Middle frontal gyrus (tissue), 1 donor: ENCODE results near the gene AHCTF1.

Experiments
- DNase-seq: peaks from one replicate; pipeline ENCODE4 v3.0.0-alpha.2; 2015; ENCODE audit warnings: low spot score; ENCODE audit errors: extremely low spot score

The AHCTF1 gene

DNA sequence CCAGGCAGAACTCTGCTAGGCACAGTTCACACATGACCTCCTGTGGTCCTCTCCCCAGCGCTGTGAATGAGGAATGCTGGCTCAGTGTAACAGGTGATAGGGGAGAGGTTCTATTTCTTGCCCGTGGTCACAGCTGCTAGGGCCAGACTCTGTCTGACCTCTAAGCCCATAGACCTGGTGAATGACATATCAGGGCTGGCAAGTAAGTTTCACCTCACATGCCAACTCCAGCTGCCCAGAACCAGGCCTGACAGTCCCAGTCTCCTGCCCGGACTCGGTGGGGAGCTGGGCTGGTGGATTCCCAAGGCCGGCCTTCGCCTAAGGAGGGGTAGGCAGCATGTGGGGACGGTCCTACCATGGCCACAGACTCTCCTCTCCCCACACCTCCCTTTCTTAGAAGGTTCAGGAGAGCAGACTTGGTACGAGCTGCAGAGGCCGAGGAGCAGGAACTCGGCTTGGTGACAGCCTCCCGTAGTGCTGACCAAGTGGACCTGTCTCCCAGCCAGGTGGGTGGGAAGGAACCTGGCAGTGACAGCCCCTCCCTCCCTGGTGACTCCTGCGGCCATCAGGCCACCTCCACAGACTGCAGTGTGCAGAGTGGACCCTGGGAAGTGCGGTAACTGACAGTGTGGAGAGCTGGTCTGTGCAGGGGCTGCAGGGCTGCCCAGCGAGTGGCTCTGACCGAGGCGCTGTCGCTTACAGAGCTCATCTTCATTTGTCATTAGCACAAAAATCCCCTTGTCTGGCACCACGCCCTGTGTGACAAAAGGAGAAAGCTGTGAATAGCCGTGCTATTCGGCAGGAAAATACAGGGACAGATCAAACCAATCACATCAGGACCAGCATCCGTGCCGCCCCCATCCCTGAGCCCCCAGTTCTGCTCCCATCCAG, 132.9 kb downstream of the AHCTF1 start:
- no peak for DNase-seq

GRCh38 chr1:246798107-246798506, 133.6 kb downstream of the AHCTF1 start:
- DNase-seq: no peak

GRCh38 chr1:246797597-246797996, 134.2 kb downstream of the AHCTF1 start:
- DNase-seq: no peak

DNA sequence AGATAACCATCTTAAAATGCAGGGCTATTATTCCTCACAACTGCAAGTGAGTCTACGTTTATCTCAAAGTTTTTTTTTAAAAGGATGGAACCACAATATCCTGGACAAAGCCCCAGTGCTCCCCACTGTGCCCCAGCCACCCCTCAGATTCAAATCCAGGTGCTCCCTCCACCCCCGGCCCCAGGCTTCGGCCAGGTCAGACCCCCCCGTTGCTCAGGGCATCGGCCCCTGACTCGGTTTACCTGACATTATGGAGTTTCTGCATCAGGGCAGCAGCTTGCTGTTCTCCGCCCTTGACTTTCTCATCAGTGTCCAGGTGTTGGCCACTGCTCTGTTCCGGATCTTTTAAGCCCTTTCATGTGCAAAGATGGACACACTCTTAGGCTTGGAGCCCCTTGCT, 134.6 kb downstream of the AHCTF1 start:
- no peak for DNase-seq

DNA sequence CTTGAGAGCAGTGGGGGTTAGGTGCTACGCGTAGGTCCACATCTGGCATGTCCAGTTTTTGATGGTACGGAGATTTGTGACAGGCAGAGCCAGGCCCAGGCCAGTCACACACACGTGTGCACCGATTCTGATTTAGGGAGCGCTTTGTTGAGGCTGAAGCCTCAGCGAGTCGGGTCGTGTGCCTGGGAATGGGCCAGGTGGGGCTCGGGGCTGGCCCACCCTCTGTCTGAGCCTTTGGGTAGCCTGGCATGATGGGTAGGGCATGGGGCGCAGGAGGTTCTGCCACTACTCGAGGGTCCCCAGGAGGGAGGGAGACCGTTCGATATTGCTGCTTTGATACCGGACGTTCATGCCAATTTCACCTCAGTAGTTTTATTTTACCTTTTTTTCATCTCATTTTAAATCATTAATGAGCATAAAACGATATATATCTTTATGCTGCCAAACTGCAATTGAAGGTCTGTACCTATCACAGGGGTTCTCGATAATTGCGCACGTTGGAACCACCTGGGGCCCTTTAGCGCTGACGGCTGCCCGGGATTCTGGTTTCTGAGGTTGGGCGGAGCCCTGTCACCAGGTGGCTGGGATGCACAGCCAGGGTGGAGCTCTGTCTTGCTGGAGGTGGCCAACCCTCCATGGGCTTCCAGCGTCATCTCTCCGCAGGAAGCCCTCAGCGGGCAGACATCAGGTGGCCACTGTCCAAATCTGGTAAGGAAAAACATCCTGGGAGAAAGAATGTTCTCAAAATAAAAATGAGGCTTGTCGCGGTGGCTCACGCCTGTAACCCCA, 135.6 kb downstream of the AHCTF1 start:
- DNase-seq: no peak

DNA sequence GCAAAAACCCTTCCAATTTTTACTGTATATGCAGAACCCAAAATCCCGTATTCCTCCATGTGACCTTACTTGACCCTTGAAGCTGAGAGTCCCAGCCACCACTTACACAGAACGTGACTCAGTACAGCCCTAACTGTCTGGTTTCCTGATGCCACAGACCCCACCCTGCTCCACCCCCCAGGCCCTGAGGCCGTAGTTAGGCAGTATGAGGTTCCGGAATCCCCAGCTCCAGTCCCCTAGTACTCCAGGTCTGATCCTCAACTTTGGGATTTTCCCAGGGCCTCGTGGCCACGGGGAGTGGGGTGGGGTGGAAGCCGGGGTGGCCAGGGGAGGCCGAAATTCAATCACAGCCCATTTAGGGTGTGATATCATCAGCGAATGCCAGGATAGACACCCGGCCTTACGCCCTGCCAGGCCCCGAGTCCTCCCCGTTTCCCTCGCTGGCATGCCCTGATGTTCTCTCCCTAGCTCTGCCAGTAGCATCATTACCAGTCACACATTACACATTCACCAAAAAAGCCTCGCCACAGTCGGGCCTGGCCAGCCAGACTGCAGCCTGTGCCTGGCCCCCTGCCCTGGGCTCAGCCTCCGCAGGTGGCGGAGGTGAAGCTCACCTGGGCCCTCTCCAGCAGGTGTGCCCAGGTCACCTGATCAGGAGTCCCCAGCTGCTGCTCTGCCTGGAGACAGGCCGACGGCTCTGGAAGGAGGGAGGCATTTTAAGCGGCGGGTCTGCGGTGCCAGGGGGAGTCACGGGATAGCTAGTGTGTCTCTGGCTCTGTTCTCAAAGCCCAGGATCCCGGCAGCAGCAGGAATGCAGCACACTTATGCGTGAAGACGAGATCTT, 136.7 kb downstream of the AHCTF1 start:
- no peak for DNase-seq

GRCh38 chr1:246794048-246794827, 137.5 kb downstream of the AHCTF1 start:
- DNase-seq: no peak

GRCh38 chr1:246793356-246793896, 138.3 kb downstream of the AHCTF1 start:
- DNase-seq: no peak

DNA sequence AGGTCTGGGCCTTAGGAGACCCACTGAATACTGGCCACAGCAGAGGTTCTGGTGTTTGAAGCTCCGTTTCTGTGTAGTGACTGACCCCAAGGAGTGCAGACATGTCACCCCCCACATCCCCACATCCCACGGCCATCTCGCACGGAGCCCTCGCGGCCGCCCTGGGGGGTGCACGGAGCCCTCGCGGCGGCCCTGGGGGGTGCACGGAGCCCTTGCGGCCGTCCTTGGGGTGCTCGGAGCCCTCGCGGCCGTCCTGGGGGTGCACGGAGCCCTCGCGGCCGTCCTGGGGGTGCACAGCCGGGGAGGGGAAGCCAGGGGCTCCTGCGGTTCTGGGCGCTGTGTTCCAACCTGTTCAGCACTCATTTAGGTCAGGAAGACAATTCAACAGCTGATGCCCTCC, 139.1 kb downstream of the AHCTF1 start:
- DNase-seq: no peak

DNA sequence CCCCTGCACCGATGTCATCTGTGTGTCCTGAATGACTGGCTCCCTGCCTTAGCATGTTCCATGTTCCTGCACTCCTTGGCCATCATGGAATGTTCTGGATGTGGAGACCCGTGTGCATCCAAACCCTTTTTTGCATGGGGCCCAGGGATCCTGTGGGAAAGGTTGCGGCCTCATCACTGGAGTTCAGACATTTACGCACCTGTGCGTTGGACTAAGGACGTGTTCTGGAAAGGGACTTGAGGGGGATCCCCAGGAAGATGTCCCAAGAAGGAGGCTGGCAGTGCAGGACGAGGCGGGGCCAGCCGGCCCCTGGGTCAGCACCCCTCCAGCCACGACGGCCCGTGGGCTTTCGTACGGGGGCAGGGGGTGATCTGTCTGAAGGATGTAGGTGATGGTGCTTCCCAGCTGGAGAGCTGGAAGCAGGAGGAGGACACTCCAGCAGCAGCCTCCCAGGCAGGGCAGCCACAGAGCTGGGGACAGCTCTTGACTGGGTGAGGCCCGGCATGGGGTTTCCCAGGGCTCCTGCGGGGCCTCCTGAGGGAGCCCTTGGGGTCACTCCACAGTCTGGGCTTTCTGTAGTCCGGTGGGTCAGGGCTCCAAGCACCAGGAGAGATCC, 140.3 kb downstream of the AHCTF1 start:
- no peak for DNase-seq

GRCh38 chr1:246790833-246791232, 140.9 kb downstream of the AHCTF1 start:
- DNase-seq: no peak

DNA sequence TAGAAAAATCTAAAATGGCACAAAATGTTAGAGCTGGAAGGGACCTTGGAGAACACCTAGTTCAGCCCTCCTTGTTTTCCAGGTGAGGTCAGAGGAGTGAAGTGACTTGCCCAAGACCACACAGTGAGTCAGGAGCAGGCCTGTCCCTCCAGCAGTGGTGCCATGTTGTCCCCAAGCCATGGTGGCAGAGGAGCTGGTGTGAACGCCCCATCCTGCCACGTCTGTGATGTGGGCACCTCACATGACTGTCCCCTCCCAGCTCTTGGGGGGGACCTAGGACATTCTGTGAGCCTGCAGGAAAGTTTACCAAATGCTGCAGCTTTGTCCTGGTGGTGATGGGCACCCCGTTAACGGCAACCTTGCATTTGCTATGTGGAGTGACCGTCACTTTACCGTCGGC, 141.4 kb downstream of the AHCTF1 start:
- no peak for DNase-seq

DNA sequence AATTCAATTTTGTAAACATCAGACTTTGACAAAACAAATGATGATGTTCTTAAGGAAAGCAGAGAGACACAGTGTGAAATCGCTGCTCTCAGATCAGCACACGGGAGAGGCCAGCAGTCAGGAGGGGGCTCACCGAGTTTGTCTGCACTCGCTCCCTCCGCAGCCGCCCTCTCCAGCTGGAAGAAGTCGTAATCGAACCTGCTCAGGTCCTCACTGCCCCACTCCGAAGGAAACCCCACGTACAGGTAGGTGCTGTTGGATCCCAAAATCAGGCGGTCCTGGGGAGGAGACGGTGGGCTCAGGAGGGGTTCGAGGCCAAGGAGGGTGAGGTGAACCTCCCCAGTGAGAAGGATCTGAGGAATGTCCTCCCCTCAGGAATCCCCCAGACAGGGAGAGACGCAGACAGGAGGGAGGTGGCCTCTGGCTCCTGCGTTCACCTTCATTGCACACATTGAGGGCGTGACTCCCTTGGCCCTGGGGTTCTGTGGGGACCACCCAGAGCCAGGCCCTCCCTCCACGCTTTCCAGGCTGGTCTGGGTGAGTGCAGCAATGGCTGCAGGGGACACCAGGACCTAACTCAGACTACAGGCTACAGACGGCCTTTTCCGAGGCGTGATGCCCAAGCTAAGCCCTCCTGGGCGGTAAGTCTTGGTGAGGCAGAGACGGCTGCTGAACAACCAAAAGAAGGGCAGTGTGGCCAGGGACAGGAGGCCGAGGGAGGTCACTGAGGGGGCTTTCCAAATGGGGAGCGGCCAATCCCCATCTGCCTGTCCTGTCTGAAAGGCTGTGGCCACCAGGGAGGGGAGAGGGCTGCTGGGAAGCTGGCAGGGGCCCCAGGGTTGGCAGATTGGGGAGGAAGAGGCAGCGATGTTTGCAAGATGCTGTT, 142.1 kb downstream of the AHCTF1 start:
- DNase-seq: no peak
